K562 (cell line): ENCODE data around the gene INPP1. TPM values are rescaled to one million over a fixed set of nuclear protein-coding genes. Genes with fewer than 3 reads are reported as not detected.
A peak's percentile ranks its signal among the peaks of the same experiment; 100 is the strongest.

Experiments used
- ATF7 ChIP-seq: fragments of 450-650 bp; IDR thresholded peaks from 2 replicates; pipeline ENCODE4 v1.7.1; 2014; ENCODE audit warnings: mild to moderate bottlenecking, moderate library complexity
- FOXK2 ChIP-seq, 2 experiments: fragments of 450-650 bp; IDR thresholded peaks in 1 of 2; conservative IDR thresholded peaks in 1 of 2; 2 replicates each; pipeline ENCODE4 v1.6.1; 2016; ENCODE audit warnings: low read depth in 2 of 2, mild to moderate bottlenecking in 1 of 2
- HMG20A ChIP-seq: fragments of 450-650 bp; formaldehyde crosslinking; conservative IDR thresholded peaks from 2 replicates; pipeline ENCODE4 v1.4.0; 2020; ENCODE audit warnings: mild to moderate bottlenecking, mixed read lengths
- HSF4 ChIP-seq: fragments of 250-450 bp; sonication (Bioruptor Pico); IDR thresholded peaks from 2 replicates; pipeline ENCODE4 v2.1.2; 2022; ENCODE audit warnings: mild to moderate bottlenecking, moderate library complexity, borderline replicate concordance
- LCOR ChIP-seq: sonication (generic); formaldehyde crosslinking; IDR thresholded peaks from 2 replicates; pipeline ENCODE4 v1.8.0; 2022; ENCODE audit warnings: mild to moderate bottlenecking, missing genetic modification reagents
- NFE2 ChIP-seq: IDR thresholded peaks from 2 replicates; pipeline ENCODE4 v1.6.1; 2014; ENCODE audit warnings: antibody characterized with exemption, low read depth
- POLR3G ChIP-seq: IDR thresholded peaks from 2 replicates; pipeline ENCODE4 v1.6.1; 2011; ENCODE audit not compliant: insufficient read length, insufficient replicate concordance; ENCODE audit errors: extremely low read depth
- RNF2 ChIP-seq: sonication (generic); IDR thresholded peaks from 2 replicates; pipeline ENCODE4 v1.6.1; 2016
- TBP ChIP-seq: optimal IDR thresholded peaks from 2 replicates; pipeline ENCODE3; 2011; ENCODE audit warnings: low read depth, low read length, improper control_type of control experiment
- TFAM ChIP-seq: fragments of 250-450 bp; sonication (Bioruptor Pico); conservative IDR thresholded peaks from 2 replicates; pipeline ENCODE4 v1.5.0; 2021; ENCODE audit warnings: mild to moderate bottlenecking, moderate library complexity
- ZNF282 ChIP-seq: sonication (generic); formaldehyde crosslinking; IDR thresholded peaks from 2 replicates; pipeline ENCODE4 v1.8.1; 2023; ENCODE audit warnings: missing genetic modification reagents
- polyA plus RNA-seq, 8 experiments: library from polyadenylated mRNA; depleted of rRNA in 4 of 8; stranded (reverse) in 5 of 8; unstranded in 3 of 8; fragments of >200 nt; fragmentation: Nextera tagmentation in 2 of 8; fragmentation: Illumina TruSeq in 1 of 8; extraction: Ambion mirVana in 2 of 8; extraction: Trizol in 1 of 8; gene quantifications; 2 replicates each; pipeline versions ENCODE4 v1.2.1 to v1.2.3, GENCODE V29; 2011 to 2014; ENCODE audit warnings: inconsistent platforms in 1 of 8, missing spikeins in 1 of 8
- total RNA-seq, 7 experiments: library from RNA; depleted of rRNA in 6 of 7; stranded (reverse); fragments of >200 nt in 6 of 7; fragmentation: Illumina TruSeq in 2 of 7; extraction: Trizol in 2 of 7; gene quantifications; 2 replicates each; pipeline versions ENCODE4 v1.2.1 to v1.2.3, GENCODE V29; 2011 to 2021; ENCODE audit warnings: low replicate concordance in 1 of 7
- TF ChIP-seq, protein P1 (sequence below): fragments of 200-600 bp; sonication (generic); IDR thresholded peaks from one replicate; pipeline ENCODE4 v1.6.1; 2012; ENCODE audit warnings: mild to moderate bottlenecking, low read depth, low read length, inconsistent platforms
- TF ChIP-seq, protein P2 (sequence below), 2 experiments: fragments of 250-450 bp in 1 of 2; fragments of 450-650 bp in 1 of 2; sonication (Bioruptor Pico) in 1 of 2; IDR thresholded peaks; 2 replicates each; pipeline versions ENCODE4 v1.6.1 to v1.8.0; 2016 to 2021; ENCODE audit warnings: mild to moderate bottlenecking in 2 of 2, moderate library complexity in 2 of 2, missing compliant biosample characterization in 1 of 2, missing genetic modification characterization in 1 of 2
- TF ChIP-seq, protein P3 (sequence below): fragments of 450-650 bp; formaldehyde crosslinking; IDR thresholded peaks from 2 replicates; pipeline ENCODE4 v1.4.0; 2020; ENCODE audit warnings: mild to moderate bottlenecking
- TF ChIP-seq, protein P4 (sequence below): sonication (generic); formaldehyde crosslinking; IDR thresholded peaks from 2 replicates; pipeline ENCODE4 v1.8.0; 2022; ENCODE audit warnings: mild to moderate bottlenecking, low read depth, missing genetic modification reagents

The INPP1 gene
- total and polyA plus RNA-seq, 9 of the 15 experiments (the other 6 are each of a cell fraction or from before 2014, with no cell fraction given): 3.7 to 11.8 (median 6.5) TPM

DNA sequence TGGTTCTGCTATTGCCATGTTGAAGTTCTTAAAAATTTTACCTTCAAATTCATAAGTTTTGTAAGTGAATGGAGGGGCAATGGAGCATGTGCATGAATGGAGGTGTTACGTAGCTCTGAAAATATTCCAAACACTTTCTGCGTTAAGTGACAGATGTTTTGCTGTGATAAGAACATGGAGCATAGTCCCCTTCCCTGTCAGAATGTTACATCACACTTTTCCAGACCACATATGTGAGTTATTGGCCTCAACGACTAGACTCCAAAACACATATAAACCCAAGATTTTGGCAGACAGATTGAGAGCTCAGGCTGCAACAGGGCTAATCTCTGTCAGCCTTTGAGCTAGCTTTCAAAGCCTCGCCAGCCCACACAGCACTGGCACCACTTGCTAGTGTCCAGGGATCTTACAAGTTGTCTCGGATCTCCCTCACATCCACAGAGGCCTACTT lies 37.6 kb downstream of the INPP1 start (continued):
- TF ChIP-seq, protein P1, sequence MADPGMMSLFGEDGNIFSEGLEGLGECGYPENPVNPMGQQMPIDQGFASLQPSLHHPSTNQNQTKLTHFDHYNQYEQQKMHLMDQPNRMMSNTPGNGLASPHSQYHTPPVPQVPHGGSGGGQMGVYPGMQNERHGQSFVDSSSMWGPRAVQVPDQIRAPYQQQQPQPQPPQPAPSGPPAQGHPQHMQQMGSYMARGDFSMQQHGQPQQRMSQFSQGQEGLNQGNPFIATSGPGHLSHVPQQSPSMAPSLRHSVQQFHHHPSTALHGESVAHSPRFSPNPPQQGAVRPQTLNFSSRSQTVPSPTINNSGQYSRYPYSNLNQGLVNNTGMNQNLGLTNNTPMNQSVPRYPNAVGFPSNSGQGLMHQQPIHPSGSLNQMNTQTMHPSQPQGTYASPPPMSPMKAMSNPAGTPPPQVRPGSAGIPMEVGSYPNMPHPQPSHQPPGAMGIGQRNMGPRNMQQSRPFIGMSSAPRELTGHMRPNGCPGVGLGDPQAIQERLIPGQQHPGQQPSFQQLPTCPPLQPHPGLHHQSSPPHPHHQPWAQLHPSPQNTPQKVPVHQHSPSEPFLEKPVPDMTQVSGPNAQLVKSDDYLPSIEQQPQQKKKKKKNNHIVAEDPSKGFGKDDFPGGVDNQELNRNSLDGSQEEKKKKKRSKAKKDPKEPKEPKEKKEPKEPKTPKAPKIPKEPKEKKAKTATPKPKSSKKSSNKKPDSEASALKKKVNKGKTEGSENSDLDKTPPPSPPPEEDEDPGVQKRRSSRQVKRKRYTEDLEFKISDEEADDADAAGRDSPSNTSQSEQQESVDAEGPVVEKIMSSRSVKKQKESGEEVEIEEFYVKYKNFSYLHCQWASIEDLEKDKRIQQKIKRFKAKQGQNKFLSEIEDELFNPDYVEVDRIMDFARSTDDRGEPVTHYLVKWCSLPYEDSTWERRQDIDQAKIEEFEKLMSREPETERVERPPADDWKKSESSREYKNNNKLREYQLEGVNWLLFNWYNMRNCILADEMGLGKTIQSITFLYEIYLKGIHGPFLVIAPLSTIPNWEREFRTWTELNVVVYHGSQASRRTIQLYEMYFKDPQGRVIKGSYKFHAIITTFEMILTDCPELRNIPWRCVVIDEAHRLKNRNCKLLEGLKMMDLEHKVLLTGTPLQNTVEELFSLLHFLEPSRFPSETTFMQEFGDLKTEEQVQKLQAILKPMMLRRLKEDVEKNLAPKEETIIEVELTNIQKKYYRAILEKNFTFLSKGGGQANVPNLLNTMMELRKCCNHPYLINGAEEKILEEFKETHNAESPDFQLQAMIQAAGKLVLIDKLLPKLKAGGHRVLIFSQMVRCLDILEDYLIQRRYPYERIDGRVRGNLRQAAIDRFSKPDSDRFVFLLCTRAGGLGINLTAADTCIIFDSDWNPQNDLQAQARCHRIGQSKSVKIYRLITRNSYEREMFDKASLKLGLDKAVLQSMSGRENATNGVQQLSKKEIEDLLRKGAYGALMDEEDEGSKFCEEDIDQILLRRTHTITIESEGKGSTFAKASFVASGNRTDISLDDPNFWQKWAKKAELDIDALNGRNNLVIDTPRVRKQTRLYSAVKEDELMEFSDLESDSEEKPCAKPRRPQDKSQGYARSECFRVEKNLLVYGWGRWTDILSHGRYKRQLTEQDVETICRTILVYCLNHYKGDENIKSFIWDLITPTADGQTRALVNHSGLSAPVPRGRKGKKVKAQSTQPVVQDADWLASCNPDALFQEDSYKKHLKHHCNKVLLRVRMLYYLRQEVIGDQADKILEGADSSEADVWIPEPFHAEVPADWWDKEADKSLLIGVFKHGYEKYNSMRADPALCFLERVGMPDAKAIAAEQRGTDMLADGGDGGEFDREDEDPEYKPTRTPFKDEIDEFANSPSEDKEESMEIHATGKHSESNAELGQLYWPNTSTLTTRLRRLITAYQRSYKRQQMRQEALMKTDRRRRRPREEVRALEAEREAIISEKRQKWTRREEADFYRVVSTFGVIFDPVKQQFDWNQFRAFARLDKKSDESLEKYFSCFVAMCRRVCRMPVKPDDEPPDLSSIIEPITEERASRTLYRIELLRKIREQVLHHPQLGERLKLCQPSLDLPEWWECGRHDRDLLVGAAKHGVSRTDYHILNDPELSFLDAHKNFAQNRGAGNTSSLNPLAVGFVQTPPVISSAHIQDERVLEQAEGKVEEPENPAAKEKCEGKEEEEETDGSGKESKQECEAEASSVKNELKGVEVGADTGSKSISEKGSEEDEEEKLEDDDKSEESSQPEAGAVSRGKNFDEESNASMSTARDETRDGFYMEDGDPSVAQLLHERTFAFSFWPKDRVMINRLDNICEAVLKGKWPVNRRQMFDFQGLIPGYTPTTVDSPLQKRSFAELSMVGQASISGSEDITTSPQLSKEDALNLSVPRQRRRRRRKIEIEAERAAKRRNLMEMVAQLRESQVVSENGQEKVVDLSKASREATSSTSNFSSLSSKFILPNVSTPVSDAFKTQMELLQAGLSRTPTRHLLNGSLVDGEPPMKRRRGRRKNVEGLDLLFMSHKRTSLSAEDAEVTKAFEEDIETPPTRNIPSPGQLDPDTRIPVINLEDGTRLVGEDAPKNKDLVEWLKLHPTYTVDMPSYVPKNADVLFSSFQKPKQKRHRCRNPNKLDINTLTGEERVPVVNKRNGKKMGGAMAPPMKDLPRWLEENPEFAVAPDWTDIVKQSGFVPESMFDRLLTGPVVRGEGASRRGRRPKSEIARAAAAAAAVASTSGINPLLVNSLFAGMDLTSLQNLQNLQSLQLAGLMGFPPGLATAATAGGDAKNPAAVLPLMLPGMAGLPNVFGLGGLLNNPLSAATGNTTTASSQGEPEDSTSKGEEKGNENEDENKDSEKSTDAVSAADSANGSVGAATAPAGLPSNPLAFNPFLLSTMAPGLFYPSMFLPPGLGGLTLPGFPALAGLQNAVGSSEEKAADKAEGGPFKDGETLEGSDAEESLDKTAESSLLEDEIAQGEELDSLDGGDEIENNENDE: no peak
- TF ChIP-seq, protein P2, sequence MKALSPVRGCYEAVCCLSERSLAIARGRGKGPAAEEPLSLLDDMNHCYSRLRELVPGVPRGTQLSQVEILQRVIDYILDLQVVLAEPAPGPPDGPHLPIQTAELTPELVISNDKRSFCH (CRISPR knock-in tag; IDR thresholded peaks at IDR 0.05): no peak
- TF ChIP-seq, protein P2 (tag; IDR thresholded peaks at IDR 0.05): no peak
- TF ChIP-seq RNF2 (peak; percentile 56; the same call in 1 of the 2 replicates), POLR3G (no peak), TBP (no peak), ZNF282 (CRISPR knock-in tag) (no peak), NFE2 (no peak), TFAM (CRISPR knock-in tag) (no peak), HMG20A (CRISPR knock-in tag) (no peak), HSF4 (no peak), ATF7 (peak; percentile 94), FOXK2 (conservative IDR thresholded peaks at IDR 0.05 in 1 of 2, IDR thresholded peaks at IDR 0.05 in 1 of 2; ENCODE audit: low read depth in 2 of 2) (0 out of 4 replicates have a peak, but pooled peaks of 1 of the 2 experiments have one; percentile 55), LCOR (no peak)
- TF ChIP-seq, protein P3, sequence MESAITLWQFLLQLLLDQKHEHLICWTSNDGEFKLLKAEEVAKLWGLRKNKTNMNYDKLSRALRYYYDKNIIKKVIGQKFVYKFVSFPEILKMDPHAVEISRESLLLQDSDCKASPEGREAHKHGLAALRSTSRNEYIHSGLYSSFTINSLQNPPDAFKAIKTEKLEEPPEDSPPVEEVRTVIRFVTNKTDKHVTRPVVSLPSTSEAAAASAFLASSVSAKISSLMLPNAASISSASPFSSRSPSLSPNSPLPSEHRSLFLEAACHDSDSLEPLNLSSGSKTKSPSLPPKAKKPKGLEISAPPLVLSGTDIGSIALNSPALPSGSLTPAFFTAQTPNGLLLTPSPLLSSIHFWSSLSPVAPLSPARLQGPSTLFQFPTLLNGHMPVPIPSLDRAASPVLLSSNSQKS: no peak
- TF ChIP-seq, protein P4, sequence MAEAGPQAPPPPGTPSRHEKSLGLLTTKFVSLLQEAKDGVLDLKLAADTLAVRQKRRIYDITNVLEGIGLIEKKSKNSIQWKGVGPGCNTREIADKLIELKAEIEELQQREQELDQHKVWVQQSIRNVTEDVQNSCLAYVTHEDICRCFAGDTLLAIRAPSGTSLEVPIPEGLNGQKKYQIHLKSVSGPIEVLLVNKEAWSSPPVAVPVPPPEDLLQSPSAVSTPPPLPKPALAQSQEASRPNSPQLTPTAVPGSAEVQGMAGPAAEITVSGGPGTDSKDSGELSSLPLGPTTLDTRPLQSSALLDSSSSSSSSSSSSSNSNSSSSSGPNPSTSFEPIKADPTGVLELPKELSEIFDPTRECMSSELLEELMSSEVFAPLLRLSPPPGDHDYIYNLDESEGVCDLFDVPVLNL: no peak
